HEK293 (cell line): ENCODE results near the gene BOK.

Experiments
- CTCF ChIA-PET: fragments of 350-600 bp; formaldehyde crosslinking; extraction: SDS; loops from one replicate; lab custom pipeline; 2021; ENCODE audit warnings: antibody characterized with exemption; lab: Yijun Ruan, JAX
- POLR2A ChIA-PET: fragments of 300-600 bp; formaldehyde crosslinking; extraction: SDS; loops from one replicate; lab custom pipeline; 2020; ENCODE audit warnings: antibody characterized with exemption, inconsistent platforms; lab: Yijun Ruan, JAX
- H3K27ac ChIP-seq: fragments of 200-500 bp; sonication (Bioruptor generic); 2 replicates; pipeline ENCODE4 v1.5.1; 2014; ENCODE audit warnings: low read depth, low read length, control low read depth, inconsistent platforms; ENCODE audit errors: extremely low read depth
- H3K36me3 ChIP-seq, 2 experiments: fragments of 200-500 bp in 1 of 2; sonication (Bioruptor generic) in 1 of 2; 1 replicate in 1 of 2; 2 replicates in 1 of 2; pipeline ENCODE4 v1.5.1; 2014 to 2017; ENCODE audit warnings: inconsistent platforms in 2 of 2, low read length in 2 of 2; ENCODE audit not compliant: control insufficient read depth in 2 of 2, insufficient read depth in 1 of 2
- H3K4me1 ChIP-seq: fragments of 200-500 bp; sonication (Bioruptor generic); 2 replicates; pipeline ENCODE4 v1.5.1; 2014; ENCODE audit warnings: mild to moderate bottlenecking, low read length, inconsistent platforms; ENCODE audit not compliant: control insufficient read depth, insufficient read depth
- H3K4me3 ChIP-seq: 2 replicates; pipeline ENCODE4 v1.5.1; 2011; ENCODE audit warnings: low read depth, mild to moderate bottlenecking, control low read depth, low read length, moderate library complexity
- H3K9me3 ChIP-seq: fragments of 200-500 bp; sonication (Bioruptor generic); 2 replicates; pipeline ENCODE4 v1.5.1; 2014; ENCODE audit warnings: low read depth, low read length, inconsistent platforms; ENCODE audit not compliant: control insufficient read depth, insufficient read depth
- EGR2 ChIP-seq: fragments of 450-650 bp; formaldehyde crosslinking; IDR thresholded peaks from 2 replicates; pipeline ENCODE4 v1.5.1; 2016; ENCODE audit warnings: low read depth, missing biosample characterization, missing genetic modification characterization
- GLIS2 ChIP-seq: fragments of 450-650 bp; formaldehyde crosslinking; IDR thresholded peaks from 2 replicates; pipeline ENCODE4 v1.5.1; 2016; ENCODE audit warnings: missing biosample characterization, missing genetic modification characterization
- INSM2 ChIP-seq: fragments of 450-650 bp; formaldehyde crosslinking; IDR thresholded peaks from 2 replicates; pipeline ENCODE4 v1.5.1; 2016; ENCODE audit warnings: missing biosample characterization, missing genetic modification characterization
- KLF8 ChIP-seq: fragments of 450-650 bp; formaldehyde crosslinking; IDR thresholded peaks from 2 replicates; pipeline ENCODE4 v1.5.1; 2016; ENCODE audit warnings: missing biosample characterization, missing genetic modification characterization
- MZF1 ChIP-seq: fragments of 450-650 bp; formaldehyde crosslinking; IDR thresholded peaks from 2 replicates; pipeline ENCODE4 v1.5.1; 2017; ENCODE audit warnings: missing biosample characterization, missing genetic modification characterization, borderline replicate concordance
- SP7 ChIP-seq: fragments of 450-650 bp; formaldehyde crosslinking; IDR thresholded peaks from 2 replicates; pipeline ENCODE4 v1.5.1; 2016; ENCODE audit warnings: missing biosample characterization, missing genetic modification characterization
- TRIM28 ChIP-seq: IDR thresholded peaks from 2 replicates; pipeline ENCODE4 v1.6.1; 2011; ENCODE audit warnings: low read length, control low read depth, borderline replicate concordance
- YY2 ChIP-seq: fragments of 450-650 bp; formaldehyde crosslinking; IDR thresholded peaks from 2 replicates; pipeline ENCODE4 v1.5.1; 2016; ENCODE audit warnings: missing biosample characterization, missing genetic modification characterization
- ZBTB44 ChIP-seq: fragments of 450-650 bp; IDR thresholded peaks from 2 replicates; pipeline ENCODE4 v1.5.1; 2018; ENCODE audit warnings: missing biosample characterization, mild to moderate bottlenecking, missing genetic modification characterization
- ZBTB7A ChIP-seq: fragments of 450-650 bp; formaldehyde crosslinking; IDR thresholded peaks from 2 replicates; pipeline ENCODE4 v1.5.1; 2016; ENCODE audit warnings: low read depth, missing biosample characterization, missing genetic modification characterization
- ZNF16 ChIP-seq: fragments of 450-650 bp; formaldehyde crosslinking; IDR thresholded peaks from 2 replicates; pipeline ENCODE4 v1.5.1; 2016; ENCODE audit warnings: low read depth, missing biosample characterization, missing genetic modification characterization
- ZNF280D ChIP-seq: fragments of 450-650 bp; formaldehyde crosslinking; IDR thresholded peaks from 2 replicates; pipeline ENCODE4 v1.5.1; 2016; ENCODE audit warnings: missing biosample characterization, missing genetic modification characterization
- ZNF366 ChIP-seq: fragments of 450-650 bp; formaldehyde crosslinking; conservative IDR thresholded peaks from 2 replicates; pipeline ENCODE4 v1.5.1; 2016; ENCODE audit warnings: missing biosample characterization, missing genetic modification characterization
- ZNF398 ChIP-seq: fragments of 450-650 bp; formaldehyde crosslinking; IDR thresholded peaks from 2 replicates; pipeline ENCODE4 v1.5.1; 2017; ENCODE audit warnings: missing biosample characterization, missing genetic modification characterization
- ZNF530 ChIP-seq: fragments of 450-650 bp; formaldehyde crosslinking; IDR thresholded peaks from 2 replicates; pipeline ENCODE4 v1.5.1; 2016; ENCODE audit warnings: low read depth, missing biosample characterization, missing genetic modification characterization
- ZNF555 ChIP-seq: fragments of 450-650 bp; formaldehyde crosslinking; conservative IDR thresholded peaks from 2 replicates; pipeline ENCODE4 v1.5.1; 2017; ENCODE audit warnings: missing biosample characterization, mild to moderate bottlenecking, missing genetic modification characterization, inconsistent platforms
- ZNF558 ChIP-seq: fragments of 450-650 bp; formaldehyde crosslinking; IDR thresholded peaks from 2 replicates; pipeline ENCODE4 v1.5.1; 2016; ENCODE audit warnings: missing biosample characterization, missing genetic modification characterization
- ZNF600 ChIP-seq: fragments of 450-650 bp; formaldehyde crosslinking; IDR thresholded peaks from 2 replicates; pipeline ENCODE4 v1.5.1; 2016; ENCODE audit warnings: missing biosample characterization, missing genetic modification characterization
- ZNF747 ChIP-seq: fragments of 450-650 bp; formaldehyde crosslinking; IDR thresholded peaks from 2 replicates; pipeline ENCODE4 v1.5.1; 2016; ENCODE audit warnings: missing biosample characterization, missing genetic modification characterization
- ZNF777 ChIP-seq: fragments of 450-650 bp; formaldehyde crosslinking; IDR thresholded peaks from 2 replicates; pipeline ENCODE4 v1.5.1; 2017; ENCODE audit warnings: missing biosample characterization, missing genetic modification characterization, borderline replicate concordance
- ZNF791 ChIP-seq: fragments of 450-650 bp; formaldehyde crosslinking; IDR thresholded peaks from 2 replicates; pipeline ENCODE4 v1.5.1; 2016; ENCODE audit warnings: missing biosample characterization, missing genetic modification characterization

Gene BOK

GRCh38 chr2:241509155-241509784 lies 49.3 kb upstream of the BOK start:
- ChIA-PET POLR2A (interaction anchor here (0.5 kb wide), 1 partner anchor 91 kb away, joined by 3 read pairs; no protein-coding TSS in a partner anchor), CTCF (no interaction called here)
- H3K27ac ChIP-seq: peak overlapping the region; percentile 69; the same call in 1 of the 2 replicates
- H3K9me3 ChIP-seq: no peaks in the 10 kb centered on the region
- H3K36me3 ChIP-seq: peaks cover 0 to 8% of the 10 kb centered on the region in 2 experiments; a peak in 1 of 3 replicates
- peaks cover 9% of the 10 kb centered on the region; the same call in 1 of the 2 replicates for H3K4me1 ChIP-seq
- TF ChIP-seq ZBTB7A (tag by site-specific recombination): no peak
- 0 out of 2 replicates have a peak, but pooled peaks have one; percentile 26 for TF ChIP-seq ZNF366
- 0 out of 2 replicates have a peak, but pooled peaks have one; percentile 1 for TF ChIP-seq ZNF600 (tag by site-specific recombination)
- TF ChIP-seq, all 188 proteins: peak for 2
- H3K4me3 ChIP-seq: no peak overlapping the region

GRCh38 chr2:241511091-241511741 lies 47.3 kb upstream of the BOK start:
- ChIA-PET POLR2A (no interaction called here), CTCF (no interaction called here)
- Histone ChIP-seq H3K27ac (no peak overlapping the region), H3K36me3 (no peaks in the 10 kb centered on the region), H3K4me3 (no peak overlapping the region), H3K9me3 (no peaks in the 10 kb centered on the region)
- TF ChIP-seq KLF8: no peak
- TF ChIP-seq GLIS2 (tag by site-specific recombination): no peak
- no peak for TF ChIP-seq ZNF398
- no peak for TF ChIP-seq ZBTB44
- TF ChIP-seq ZNF16 (tag by site-specific recombination): no peak
- no peak for TF ChIP-seq ZNF280D (tag by site-specific recombination)
- TF ChIP-seq EGR2 (tag by site-specific recombination): no peak
- TF ChIP-seq ZNF558 (tag by site-specific recombination): no peak
- no peak for TF ChIP-seq ZNF530 (tag by site-specific recombination)
- no peak for TF ChIP-seq ZBTB7A (tag by site-specific recombination)
- TF ChIP-seq ZNF777: no peak
- no peak for TF ChIP-seq ZNF791
- TF ChIP-seq MZF1 (tag by site-specific recombination): no peak
- no peak for TF ChIP-seq SP7
- TF ChIP-seq YY2 (tag by site-specific recombination): no peak
- no peak for TF ChIP-seq TRIM28
- no peak for TF ChIP-seq INSM2
- TF ChIP-seq ZNF747: no peak
- no peak for TF ChIP-seq ZNF555
- TF ChIP-seq, all 188 proteins: peak for 0
- H3K4me1 ChIP-seq: peaks cover 6% of the 10 kb centered on the region; the same call in 1 of the 2 replicates
